CD4-positive, alpha-beta T cell treated with Interleukin-4 for 4 hours (primary cell): ENCODE results near the gene CDK8.

Experiments
- DNase-seq: peaks from one replicate; pipeline ENCODE4 v3.0.0-alpha.2; 2020

Gene CDK8

DNA sequence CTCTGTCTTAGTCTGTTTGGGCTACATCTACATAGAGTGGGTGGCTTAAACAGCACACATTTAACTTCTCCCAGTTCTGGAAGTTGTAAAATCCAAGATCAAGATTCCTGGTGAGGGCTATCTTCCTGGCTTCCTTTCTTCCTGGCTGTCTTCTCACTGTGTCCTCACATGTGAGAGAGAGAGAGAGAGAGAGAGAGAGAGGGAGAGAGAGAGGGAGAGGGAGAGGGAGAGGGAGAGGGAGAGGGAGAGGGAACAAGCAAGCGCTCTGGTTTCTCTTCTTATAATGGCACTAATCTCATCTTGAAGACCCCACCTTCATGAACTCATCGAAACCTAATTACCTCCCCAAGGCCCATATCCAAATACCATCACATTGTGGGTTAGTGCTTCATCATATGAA is 69.2 kb downstream of the CDK8 start:
- no peak for DNase-seq

DNA sequence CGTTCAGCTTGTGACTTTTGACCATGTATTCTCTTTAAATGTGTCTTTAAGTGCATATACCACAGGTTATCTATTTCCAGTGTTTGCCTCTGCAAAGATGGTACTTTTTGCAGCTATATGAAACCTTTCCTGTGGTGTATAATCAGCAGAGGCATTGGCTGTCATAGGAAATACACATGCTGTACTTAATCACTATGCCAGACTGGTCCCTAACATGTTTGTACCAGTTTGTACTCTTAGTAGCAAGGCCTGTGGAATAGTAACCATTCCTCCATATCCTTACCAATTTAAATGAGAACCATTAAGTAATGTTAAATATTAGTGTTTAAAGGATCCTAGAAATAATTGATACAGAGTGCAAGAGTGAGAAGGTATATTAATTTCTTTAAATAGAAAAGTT is 69.8 kb downstream of the CDK8 start:
- DNase-seq, result no peak

DNA sequence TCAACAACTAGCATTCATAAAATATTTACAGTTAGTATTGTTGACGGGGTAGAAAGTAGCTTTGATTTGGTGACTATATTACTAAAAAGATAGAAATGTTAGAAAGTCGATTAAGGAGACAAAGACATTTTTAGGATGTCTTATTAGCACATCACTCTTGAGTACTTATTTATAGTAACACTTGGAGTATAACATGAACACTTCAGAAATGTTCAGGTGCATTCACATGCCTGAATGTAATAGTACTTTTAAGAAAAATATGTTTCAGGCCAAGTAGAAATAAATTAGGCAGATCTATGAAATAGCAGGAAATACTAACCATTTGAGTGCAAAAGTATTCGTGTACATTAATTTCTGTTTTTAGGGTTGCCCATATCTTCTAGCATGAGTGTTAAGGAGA is 70.4 kb downstream of the CDK8 start:
- DNase-seq, result no peak

DNA sequence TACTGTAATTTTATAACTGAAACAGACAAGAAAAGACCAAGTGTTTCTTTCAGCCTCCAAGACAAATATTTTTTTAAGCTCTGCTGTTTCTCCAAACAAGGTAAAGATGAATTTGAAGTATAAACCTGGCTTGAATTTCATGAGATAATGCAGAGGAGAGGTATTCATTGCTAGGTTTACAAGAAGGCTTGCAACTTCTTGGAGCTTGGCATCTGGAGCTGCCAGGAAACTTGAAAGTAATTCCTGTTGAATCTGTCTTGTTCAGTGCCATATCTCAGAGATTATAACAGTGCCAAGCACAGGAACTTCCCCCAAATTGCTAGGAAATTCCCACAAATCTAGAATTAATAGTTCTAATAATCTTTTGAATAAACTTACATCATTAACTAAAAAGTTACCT is 70.9 kb downstream of the CDK8 start:
- DNase-seq, result no peak

DNA sequence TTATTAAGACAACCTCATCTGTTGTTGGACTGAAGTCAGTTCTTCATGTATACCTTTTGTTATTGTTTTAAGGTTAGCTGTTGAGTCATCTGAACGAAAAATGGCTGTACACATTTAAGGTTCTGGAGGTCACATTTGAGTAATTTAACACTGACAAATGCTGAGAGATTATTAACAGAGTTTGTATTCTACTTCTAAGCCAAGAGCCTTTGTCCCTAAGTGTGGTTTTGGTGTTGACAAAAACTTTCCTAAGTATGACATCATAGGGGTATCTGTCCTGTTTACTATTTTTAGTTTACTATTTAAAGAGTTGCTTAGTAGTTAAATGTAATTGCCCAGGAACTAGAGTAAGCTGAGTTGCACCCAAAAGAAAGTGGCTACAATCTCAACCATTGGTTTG is 71.9 kb downstream of the CDK8 start:
- DNase-seq, result no peak

DNA sequence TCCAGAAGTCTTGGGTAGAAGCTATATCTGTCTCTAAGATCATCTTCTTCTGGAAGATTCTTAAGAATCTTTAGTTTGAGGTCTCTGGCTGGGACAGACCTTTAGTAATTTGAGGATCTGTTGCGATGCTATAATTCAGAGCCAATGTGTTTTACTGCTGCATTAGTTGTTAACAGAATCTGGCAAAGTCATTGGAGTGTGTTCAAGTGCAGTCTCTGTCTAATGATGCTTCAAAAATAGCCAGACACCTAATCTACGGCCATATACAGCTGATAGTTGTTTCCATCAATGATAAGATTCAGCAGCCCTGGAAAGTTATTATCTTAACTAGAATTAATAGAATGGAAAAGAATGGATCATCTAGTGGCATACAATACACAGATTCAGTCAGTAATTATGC is 72.6 kb downstream of the CDK8 start:
- DNase-seq, result no peak

DNA sequence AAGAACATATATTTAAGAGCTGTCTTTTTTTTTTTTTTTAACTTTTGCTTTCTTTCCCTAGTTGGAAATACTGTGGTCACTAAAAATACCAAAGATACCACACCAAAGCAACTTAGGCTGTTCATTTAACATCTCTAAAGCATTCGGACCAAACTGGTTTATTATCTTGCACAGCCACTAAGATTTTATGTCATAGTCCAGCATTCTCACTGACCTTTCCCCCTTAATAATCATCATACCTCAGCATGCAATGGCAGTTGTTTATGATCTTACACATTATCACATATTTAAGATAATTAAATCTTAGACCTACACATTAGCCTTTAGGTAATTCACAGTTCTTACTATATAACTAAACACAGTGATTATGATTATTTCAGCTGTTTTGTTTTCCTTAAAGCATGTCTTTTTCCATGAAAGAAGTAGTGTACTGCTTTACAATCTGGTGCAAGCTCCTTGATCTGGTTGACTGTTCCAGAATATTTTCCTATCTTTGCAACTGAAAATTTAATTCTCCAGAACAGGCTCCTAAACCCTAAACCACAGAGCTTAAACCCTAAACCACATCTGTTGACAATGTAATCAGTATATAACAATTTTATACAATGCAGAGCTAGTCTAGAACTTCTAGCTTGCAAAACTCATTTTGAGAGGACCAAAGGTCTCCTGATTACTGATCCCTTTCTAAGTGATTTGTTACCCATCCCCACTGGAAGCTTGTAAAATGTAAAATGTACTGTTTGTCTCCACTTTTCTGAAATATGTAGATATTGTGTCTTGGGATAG is 74.2 kb downstream of the CDK8 start:
- no peak for DNase-seq

DNA sequence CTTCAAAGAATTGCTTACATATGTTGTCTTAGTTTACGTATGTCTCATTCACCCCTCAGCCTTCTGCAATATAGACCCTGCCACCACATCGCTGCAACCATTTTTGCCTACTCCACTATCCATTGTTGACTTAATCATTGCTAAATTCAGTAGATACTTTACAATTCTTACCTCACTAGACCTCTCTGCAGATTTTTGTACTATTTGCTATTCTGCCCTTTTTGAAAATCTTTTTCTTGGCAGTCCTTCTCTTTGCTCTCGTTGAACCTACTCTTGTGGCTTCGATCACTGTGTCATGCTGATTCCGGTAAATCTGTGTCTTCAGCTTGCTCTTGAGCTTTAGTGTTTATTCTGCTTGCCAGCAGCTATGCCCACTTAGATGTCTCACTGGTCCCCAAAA is 81.2 kb downstream of the CDK8 start:
- no peak for DNase-seq

DNA sequence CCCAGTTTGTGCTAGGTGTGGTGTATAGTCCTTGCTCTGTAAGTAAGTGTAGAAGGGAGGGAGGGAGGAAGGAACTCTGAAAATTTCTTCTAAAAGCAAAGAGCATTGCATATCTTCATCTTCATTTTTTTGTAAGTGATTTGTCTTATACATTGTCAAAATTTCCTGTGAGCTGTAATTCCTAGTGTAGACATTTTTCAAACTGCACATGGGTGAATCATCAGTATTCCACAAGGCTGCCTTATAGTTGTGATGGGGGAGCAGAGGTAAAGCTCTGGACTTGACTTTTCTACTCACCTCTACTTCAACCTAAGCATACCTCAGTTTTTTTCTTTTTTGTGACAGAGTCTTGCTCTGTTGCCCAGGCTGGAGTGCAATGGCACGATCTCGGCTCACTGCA is 86.9 kb downstream of the CDK8 start:
- DNase-seq, result no peak

DNA sequence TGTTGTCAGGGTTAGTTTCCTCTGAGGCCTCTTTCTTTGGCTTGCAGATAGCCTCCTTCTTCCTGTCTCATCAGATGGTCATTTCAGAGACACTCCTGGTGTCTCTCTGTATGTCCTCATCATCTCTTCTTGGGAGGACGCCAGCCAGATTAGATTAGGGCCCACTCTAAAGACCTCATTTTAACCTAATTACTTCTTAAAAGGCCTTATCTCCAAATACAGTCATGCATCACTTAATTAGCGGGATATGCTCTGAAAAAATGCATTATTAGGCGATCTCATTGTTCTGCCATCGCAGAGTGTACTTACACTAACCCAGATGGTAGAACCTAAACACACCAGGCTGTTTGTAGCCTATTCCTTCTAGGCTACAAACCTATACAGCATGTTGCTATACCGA is 89.0 kb downstream of the CDK8 start:
- no peak for DNase-seq

DNA sequence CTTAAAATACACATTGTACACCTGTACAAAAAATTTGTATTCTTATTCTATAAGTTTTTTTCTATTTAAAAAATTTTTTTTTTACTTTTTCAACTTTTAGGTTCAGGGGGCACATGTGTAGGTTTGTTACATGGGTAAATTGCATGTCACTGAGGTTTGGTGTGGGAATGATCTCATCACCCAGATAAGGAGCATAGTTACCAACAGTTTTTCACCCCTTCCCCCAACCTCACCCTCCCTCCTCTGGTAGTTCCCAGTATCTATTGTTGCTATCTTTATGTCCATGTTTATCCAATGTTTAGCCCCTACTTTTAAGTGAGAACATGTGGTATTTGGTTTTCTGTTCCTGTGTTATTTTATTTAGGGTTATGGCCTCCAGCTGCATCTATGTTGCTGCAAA is 89.9 kb downstream of the CDK8 start:
- DNase-seq, result no peak

DNA sequence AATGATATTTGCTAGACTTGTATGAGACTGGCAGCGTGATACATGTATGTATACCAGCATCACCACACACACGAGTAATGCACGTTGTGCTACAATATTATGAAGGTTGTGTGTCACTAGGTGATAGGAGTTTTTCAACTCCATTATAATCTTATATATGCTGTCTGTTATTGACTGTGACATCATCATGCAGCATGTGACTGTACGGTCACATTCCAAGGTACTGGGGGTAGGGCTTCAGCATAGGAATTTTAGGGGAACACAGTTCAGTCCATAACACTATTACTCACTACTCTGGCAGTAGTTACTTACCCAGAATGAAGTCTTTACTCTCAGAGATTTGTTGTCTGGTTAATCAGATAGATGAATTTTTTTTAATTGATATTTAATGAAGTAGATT is 91.1 kb downstream of the CDK8 start:
- no peak for DNase-seq

DNA sequence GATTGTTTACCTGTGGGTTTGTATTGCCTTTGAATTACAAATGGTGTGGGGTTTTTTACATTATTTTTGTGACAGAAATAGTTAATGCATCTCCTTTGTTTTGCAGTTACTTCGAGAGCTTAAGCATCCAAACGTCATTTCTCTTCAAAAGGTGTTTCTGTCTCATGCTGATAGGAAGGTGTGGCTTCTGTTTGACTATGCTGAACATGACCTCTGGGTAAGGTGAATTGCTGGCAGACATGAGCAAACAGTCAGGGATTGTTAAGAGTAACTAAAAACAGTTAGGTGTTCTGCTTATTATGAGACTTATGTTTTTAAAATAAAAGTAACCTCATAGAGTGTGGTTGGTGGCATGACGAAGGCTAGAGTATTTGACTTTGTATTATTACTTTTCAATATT is 95.0 kb downstream of the CDK8 start:
- no peak for DNase-seq

DNA sequence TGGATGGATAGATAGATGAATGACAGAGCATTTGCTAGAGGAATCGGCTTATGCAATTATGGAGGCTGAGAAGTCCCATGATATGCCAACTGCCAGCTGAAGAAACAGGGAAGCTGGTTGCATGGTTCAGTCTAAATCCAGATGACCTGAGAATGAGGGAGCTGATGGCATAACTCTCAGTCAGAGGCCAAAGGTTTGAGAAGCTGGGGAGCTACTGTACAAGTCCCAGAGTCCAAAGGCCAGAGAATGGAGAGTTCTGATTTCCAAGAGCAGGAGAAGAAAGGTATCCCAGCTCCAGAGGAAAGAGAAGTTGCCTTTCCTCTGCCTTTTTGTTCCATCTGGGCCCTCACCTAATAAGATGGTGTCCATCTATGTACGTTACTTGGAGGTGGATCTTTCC is 108.3 kb downstream of the CDK8 start:
- no peak for DNase-seq

DNA sequence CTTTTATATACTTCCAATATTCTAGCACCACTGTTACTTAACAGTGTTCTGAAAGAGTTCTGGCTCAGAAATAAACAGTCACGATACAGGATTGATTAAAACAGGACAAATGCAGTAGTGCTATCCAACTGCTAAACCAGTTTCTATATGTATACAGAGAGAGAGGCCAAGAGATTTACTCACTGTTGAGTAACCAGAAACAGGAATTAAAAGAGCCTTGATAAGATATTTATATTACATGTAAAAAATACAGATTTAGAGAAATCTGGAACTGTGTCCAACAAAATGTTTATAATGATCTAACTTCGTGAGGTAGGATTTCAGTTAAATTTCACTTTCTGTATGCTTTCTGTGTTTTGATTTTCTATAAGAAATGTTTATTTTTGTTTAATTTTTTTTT is 116.6 kb downstream of the CDK8 start:
- no peak for DNase-seq

DNA sequence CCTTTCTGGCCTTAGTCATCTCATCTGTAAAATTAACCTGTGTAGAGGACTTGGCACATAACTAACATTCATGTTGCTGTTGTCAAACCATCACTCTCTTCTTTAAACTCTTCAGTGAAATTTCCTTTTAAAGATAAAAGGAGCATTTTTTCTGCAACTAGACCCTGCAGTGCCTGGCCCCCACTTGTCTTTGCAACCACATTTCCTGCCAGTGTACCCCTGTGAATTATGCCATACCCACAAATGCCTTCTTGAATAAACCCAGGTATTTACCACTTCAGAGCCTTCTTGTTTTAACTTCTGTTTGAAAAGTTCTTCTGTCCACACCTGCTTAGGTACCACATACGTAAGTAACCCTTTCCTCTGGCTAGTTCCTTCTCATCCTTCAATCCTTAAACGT is 118.8 kb downstream of the CDK8 start:
- DNase-seq, result no peak

DNA sequence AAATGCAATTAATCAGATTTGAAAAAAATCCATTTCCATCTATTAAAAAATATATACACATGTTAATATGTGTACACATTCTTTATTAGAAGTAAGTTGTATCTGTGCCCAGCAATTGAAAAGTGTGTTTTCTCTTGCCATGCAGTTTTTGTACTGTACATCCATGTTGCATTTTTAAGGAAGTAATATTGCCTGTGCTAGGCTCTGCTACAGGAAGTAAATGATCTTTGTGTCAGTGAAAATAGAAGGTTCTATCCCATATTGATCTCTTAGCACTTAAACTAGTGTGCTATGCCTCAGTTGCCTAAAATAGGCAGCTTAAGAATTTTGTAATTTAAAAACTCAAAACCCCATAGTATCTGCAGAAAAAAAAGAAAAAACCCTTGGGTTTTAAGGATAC is 122.5 kb downstream of the CDK8 start:
- no peak for DNase-seq

DNA sequence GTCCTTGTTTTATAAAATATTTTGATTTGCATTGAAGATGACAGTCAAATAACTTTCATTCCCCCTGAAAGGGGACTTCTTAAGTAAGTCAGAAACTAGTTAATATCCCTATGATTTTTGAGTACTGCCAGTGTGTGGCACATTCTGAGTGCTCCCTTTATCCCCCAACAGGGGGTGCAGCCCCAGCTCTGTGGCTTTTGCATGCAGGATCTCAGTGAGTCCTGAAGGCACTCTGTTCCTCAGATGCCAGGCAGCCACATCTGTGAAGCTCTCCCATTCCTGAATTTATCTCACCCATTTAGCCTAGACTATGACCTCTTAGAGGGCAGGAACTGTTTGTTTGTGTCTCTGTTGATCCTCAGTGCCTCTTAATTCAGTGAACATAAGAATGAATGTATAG is 123.1 kb downstream of the CDK8 start:
- no peak for DNase-seq

DNA sequence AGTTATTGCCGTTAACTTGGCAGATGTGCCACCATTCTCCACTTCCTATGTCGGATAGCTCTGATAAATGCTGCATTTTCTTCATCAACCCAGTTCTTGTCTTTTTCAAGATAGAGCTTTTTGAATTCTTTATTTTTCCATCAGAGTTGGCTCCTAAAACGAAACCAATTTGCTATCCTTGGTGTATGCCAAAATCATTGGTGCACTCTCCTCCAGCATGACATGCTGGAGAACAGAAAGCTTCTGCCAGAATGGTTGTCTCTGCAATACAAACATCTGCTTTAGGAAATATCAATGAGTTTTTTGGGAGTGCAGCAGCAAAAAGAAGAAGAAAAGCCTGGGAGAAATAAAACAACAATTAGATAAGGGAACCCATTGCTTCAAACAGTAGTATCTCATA is 124.2 kb downstream of the CDK8 start:
- DNase-seq, result no peak

DNA sequence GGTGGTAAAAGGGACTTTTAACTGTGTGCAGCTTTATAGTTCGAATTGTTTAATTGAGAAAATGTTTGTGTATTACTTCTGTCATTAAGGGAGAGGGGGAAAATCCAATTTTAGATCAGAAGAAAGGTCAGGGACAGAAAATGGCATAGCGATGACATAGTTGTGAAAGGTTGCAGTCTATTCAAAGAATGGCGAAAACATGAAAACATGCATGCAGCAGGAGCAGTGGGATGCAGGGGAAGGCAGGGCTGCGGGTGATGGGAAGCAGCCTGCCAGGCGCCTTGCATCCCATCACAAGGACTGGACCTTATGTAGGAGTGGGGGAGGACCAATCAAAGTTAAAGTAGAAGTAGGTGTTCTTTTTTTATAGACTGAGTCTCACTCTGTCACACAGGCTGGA is 125.9 kb downstream of the CDK8 start:
- DNase-seq, result no peak

DNA sequence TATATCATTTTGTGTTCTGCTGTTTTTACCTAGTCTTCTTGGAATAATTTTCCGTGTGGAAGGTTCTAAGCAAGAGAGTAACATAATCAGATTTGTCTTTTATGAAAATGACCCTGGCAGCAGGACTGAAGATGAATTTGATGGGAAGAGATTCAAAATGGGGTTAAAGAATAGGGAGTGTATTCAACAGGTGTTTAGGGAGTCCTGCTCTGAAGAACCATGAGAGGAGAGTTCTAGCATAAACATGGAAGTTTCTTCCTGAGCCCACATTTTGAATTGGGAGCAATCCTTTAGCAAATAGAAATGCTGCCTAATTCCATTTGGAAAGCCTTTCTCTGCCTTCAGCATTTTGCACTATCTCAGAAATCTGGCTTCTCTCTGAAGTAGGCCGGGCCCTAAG is 127.0 kb downstream of the CDK8 start:
- DNase-seq, result no peak

DNA sequence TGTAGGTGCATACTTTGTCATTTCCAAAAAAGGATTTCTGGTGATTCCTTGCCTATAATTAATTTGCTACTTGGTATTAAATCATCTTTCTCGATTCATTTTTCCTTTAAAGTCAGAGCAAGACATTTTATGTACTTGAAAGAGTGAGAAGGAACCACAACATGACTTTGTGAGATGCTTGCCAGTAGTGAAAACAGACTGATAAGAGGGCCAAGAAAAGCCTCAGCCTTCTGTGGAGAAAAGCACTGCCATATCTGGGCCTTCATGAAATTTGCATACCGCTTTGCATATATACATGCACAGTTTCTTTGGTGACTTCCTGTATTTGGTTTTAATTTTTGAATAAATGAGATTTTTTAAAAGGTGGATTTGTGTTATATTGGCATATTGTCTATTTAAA is 128.4 kb downstream of the CDK8 start:
- no peak for DNase-seq

DNA sequence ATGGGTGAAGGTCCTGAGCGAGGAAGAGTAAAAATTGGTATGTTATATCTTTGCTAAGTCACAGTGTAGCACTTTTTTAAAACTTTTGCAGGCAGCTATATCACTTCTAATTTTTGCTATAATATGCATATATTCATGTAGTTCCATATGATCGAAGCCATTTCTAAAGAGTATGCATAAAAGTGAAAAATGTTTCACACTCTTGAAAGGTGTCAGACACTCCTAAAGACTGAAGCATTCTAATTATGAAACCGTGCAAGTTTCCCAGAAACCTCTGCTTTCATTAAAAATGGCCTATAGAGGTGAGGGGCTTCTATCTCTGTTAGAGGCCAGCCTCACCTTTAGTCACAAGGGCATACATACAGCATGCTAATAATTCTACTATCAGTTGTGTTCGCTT is 128.9 kb downstream of the CDK8 start:
- DNase-seq, result no peak

DNA sequence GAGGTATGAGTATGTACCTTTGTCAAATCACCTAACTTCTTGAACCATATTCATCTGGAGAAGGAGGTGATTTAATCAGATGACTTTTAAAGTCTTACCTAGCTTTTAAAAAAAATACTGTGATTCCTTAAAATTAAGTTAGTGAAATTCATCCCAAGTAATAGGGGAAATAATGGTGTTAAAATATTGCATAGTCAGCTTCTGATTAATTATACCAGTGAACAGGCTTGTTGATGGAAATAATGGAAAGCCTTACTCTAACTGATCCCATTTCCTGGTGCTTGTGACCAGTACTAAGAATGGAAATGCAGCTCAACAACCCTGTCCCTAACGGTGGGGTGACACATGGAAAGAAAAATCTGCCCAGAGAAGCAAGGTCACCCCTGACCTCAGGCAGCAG is 130.7 kb downstream of the CDK8 start:
- no peak for DNase-seq

DNA sequence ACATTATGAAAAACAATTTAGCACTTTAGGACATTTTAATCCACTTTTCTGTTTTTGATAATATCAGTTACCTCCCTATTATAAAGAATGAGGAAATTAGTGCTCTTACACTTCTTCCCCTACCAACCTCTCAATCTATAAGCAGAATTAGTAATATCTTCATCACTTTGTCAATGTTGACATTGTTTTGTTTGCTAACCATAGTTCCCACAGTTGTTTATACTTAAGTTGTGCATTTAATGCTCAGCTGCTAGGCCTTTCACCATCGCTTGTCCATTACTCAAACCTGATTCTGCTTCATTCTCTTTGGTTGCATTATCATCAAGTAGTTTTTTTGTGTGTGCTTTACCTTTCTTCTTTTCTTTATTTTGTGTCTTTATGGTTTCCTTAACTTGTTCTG is 132.1 kb downstream of the CDK8 start:
- DNase-seq, result no peak

DNA sequence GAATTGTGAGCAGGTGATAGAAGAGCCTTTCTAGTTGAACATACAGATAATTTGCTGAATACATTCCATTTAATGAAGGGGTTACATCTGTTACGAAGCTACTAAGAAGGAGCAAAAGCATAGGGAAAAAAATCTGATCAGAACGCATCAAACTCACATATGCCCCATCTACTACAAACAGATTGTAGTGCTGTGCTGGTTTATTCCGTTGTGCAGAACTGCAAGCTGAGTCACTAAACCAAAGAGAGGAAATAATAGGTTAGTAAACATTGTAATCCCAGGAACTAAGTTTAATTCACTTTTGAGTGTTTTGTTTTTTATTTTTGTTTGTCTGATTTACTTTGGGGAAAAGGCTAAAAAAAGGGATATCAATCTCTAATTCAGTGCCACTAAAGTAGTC is 136.3 kb downstream of the CDK8 start:
- no peak for DNase-seq
